A172 (cell line): ENCODE results near the gene DPY19L3. TPM values are rescaled to one million over a fixed set of nuclear protein-coding genes. Genes with fewer than 3 reads are reported as not detected.
"Not testable (repeated sequence)": the region's sequence is repeated elsewhere in the genome, so short reads cannot be mapped to it uniquely, and the experiment has no call there.

Experiments
- DNase-seq: peaks from one replicate; pipeline ENCODE4 v3.0.0-alpha.2; 2015; ENCODE audit warnings: low spot score
- total RNA-seq: library from RNA; depleted of rRNA; stranded (reverse); fragments of >200 nt; shearing (Covaris generic); gene quantifications from 2 replicates; pipeline ENCODE4 v1.2.3, GENCODE V29; 2014

Gene DPY19L3
- total RNA-seq, 1 experiment from 2014 or later = 25.3 TPM

DNA sequence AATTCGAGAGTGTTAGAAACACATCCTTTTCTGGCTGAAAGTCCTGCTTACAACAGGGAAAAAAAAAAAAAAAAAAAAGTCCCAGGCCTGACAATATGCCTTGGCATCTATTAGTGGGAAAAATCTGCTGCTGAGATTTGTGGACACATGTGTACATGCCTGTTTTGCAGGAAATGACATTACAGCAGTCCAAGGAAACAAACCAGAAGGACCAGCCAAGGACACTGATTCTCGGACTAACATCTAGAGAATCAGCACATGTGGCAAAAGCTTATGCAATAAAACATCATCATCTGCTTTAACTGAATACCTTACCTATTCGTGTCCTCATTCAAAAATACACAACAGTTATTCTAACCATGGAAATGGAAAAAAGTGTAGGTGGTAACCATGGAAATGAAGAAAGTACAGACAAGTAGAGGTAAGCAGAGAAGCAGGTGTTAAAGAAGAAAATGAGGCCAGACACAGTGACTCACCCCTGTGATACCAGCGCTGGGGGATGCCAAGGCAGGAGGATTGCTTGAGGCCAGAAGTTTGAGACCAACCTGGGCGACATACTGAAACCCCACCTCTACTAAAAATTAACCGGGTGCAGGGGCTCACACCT, 9.4 kb upstream of the DPY19L3 start:
- no peak for DNase-seq

DNA sequence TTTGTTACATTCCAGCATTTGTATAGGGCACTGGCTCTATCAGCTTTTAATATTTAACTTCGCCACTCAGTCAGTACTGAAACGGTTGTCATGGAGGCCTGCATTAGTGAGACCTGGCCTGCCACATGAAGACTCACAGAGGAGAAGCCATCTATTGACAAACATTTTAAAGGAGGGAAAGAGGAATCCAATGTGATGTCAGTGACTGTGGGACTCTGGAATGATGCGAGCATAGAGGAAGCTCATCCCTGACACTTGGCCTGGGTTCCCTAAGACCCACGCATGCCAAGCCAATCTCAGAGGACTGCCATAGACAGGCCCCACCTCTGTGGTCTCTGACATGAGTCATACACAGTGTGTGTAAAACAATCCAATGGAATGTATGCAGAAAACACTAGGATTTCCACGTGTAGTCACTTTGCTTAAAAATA, 7.9 kb upstream of the DPY19L3 start:
- DNase-seq = peak; percentile 42

DNA sequence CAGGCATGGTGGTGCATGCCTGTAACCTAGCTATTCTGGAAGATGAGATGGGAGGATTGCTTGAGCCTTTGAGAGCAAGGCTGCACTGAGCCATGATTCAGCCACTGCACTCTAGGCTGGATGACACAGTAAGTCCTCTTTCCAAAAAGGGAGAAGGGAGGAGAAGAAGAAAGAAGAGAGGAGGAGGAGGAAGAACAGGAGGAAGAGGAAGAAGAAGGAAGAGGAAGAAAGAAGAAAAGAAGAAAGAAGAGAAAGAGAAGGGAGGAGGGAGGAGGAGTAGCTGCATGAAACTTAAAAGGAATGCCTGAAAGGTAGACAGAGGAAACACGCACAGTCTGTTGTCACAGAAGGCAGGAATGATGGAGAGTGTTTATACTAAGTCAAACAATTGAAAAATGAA, 3.6 kb upstream of the DPY19L3 start:
- no peak for DNase-seq

- DNase-seq = no peak
These were observed 2.1 kb upstream of the DPY19L3 start for GRCh38 chr19:32403291-32403995.

- no peak for DNase-seq
These were observed 1.2 kb upstream of the DPY19L3 start for GRCh38 chr19:32404213-32404932.

- peak; percentile 34 for DNase-seq
These were observed 588 bp upstream of the DPY19L3 start for GRCh38 chr19:32404933-32405430.

DNA sequence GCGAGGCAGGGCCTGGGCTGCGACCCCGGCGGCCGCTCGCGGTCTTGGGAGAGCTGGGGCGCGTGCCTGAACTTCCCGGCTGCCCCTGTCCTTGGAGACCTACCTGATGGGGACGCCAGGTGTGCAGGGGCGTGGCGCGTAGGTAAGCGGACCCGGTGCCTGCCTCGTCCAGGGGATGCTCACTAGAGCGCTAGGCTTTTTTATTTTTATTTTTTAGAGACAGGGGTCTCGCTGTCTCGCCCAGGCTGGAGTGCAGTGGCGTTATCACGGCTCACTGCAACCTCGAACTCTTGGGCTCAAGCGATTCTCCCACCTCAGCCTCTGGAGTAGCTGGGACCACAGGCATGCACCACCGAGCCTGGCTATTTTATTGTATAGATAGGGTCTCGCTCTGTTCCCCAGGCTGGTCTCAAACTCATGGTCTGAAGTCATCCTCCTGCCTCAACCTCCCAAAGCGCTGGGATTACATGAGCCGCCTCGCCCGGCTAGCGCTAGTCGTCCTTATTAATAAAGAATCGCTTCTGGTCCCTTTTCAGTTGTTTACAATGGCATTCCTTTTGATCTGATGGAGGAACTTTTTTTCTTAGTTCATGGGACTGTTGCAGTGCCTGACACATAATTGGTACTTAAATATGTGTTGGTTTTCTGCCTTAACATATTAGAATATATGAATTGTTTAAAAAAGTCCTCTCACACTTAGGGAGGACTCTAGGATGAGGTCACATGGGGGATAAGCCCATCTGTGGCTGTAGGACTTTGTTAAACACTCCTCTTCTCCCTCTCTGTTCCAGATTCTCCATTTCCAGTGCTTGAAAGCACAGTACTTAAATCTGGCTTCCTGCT, 812 bp downstream of the DPY19L3 start:
- DNase-seq = no peak

GRCh38 chr19:32407004-32407992, 1.7 kb downstream of the DPY19L3 start:
- no peak for DNase-seq

GRCh38 chr19:32415246-32415645, 9.7 kb downstream of the DPY19L3 start:
- DNase-seq = no peak

DNA sequence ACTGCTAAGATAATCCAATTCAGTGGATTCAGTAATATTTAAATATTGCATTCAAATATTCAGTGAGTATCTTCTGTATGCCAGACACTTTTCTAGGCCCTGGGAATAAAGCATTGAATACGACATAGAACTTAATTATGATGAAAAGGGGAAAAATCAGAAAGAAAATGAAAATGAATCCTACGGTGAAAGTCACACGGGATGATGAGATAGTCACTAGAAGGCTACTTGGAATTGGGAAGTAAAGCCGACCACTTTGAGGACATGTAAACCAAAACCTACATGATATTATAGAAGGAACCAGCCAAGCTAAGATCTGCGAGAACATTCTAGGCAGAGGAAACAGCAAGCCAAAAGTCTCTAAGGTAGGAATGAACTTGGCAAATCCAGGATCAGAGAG, 10.1 kb downstream of the DPY19L3 start:
- no peak for DNase-seq

DNA sequence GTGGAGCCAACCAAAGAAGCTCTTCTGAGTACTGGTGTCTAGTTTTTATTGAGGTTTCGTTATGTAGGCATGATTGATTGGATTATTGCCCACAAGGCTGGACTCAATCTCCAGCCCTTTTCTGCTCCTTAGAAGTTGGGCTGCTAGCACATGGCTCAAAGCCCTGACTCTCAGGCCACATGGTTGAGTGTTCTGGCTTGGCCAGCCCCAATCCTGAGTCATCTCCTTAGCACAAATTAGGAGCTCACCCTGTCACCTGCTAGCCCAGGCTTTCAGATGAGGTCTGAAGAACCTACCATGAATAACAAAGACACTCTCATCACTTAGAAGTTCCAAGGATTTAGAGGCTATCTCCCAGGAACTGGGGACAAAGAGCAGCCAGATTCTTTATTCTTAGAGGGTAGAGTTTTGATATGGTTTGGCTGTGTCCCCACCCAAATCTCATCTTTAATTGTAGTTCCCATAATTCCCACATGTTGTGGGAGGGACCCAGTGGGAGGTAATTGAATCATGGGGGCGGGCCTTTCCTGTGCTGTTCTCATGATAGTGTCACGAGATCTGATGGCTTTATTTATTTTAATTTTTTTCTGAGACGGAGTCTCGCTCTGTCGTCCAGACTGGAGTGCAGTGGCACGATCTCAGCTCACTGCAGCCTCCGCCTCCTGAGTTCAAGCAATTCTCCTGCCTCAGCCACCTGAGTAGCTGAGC, 11.3 kb downstream of the DPY19L3 start:
- DNase-seq = no peak

- no peak for DNase-seq
These were observed 12.6 kb downstream of the DPY19L3 start for GRCh38 chr19:32418155-32418554.

GRCh38 chr19:32421589-32422361, 16.2 kb downstream of the DPY19L3 start:
- no peak for DNase-seq

- DNase-seq = no peak
These were observed 16.9 kb downstream of the DPY19L3 start for GRCh38 chr19:32422435-32422834.

DNA sequence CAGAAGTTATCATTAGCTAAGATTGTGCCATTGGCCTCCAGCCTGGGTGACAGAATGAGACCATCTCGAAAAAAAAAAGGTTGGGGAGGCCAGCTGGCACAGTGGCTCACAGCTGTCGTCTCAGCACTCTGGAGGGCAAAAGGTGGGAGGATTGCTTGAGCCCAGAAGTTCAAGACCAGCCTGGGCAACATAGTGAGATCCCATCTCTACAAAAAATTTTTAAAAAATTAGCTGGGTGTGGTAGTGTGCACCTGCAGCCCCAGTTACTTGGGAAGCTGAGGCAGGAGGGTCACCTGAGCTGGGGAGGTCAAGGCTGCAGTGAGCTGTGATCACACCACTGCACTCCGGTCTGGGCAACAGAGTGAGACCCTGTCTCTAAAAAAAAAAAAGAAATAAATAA, 18.4 kb downstream of the DPY19L3 start:
- not testable (repeated sequence) for DNase-seq

DNA sequence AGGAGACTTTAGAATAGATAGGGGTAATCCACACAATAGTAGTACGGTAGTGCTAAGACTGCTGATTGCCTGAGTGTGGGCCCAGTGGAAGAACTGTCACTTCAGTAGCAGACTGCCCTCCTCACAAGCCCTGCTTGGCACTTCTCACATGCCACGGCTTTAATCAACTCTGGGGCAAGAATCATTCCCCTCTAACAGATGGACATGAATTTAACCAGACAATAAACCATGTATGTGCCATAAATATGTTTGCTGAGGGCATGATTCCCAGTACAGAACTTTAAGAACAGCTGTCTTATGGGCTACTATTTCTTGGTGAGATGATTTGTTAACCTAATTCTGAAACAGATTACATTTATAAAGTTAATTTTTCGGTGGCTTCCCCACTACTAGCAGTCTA, 22.0 kb downstream of the DPY19L3 start:
- no peak for DNase-seq

DNA sequence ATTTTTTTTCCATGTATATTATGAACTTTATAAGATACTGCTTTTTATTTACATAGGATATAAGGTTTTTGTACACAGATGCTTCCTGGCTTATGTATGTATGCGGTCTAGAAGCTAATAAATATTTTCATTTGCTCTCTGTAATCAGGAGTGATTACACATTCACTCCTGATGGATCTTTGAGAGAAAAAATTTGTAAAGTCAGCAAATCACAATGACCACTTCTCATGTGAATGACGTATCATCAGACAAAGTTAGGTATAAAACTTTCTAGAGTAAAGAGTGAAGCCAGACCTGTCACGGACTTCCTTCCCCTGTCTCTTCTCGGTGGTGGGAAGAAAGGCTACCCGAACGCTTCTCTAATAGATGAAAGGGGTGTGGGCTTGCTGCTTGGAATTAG, 31.1 kb downstream of the DPY19L3 start:
- DNase-seq = no peak

DNA sequence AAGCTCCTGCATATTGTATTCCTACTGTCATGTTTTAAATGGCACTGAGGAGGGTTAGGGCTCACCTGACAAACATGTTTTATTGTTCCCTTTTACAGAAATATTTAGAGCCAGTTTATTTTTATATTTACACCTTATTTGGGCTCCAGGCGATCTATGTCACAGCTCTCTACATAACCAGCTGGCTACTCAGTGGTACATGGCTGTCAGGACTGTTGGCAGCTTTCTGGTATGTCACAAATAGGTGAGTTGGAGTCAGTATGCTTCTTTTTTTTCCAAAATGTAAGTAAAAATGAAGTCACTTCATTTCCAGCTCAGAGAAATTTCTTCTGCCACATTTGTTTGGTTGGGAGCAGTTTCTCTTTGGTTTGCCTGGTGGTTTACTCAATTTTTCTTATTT, 31.5 kb downstream of the DPY19L3 start:
- no peak for DNase-seq

GRCh38 chr19:32438751-32439150, 33.2 kb downstream of the DPY19L3 start:
- DNase-seq = no peak
